ELF-1 (cell line): ENCODE results near the gene PTER.

Source experiments
- DNase-seq: peaks from one replicate; pipeline ENCODE4 v3.0.0-alpha.2; 2016; ENCODE audit warnings: low read depth, low spot score

PTER gene

GRCh38 chr10:16470747-16471146 is 33.9 kb downstream of the PTER start:
- DNase-seq = no peak

GRCh38 chr10:16472828-16473227 is 36.0 kb downstream of the PTER start:
- DNase-seq = no peak

GRCh38 chr10:16477757-16478156 is 40.9 kb downstream of the PTER start:
- DNase-seq = no peak

GRCh38 chr10:16478801-16479200 is 42.0 kb downstream of the PTER start:
- DNase-seq = no peak

- no peak for DNase-seq
Observed at GRCh38 chr10:16481052-16481728, 44.4 kb downstream of the PTER start.

- DNase-seq = no peak
Observed at GRCh38 chr10:16483241-16483917, 46.6 kb downstream of the PTER start.

GRCh38 chr10:16490511-16490910 is 53.7 kb downstream of the PTER start:
- DNase-seq = no peak

- peak; percentile 8 for DNase-seq
Observed at GRCh38 chr10:16491933-16492332, 55.1 kb downstream of the PTER start.

- DNase-seq = no peak
Observed at GRCh38 chr10:16493884-16494536, 57.2 kb downstream of the PTER start.

GRCh38 chr10:16497911-16498310 is 61.1 kb downstream of the PTER start:
- no peak for DNase-seq

- no peak for DNase-seq
Observed at GRCh38 chr10:16505161-16505560, 68.4 kb downstream of the PTER start.

- DNase-seq = no peak
Observed at GRCh38 chr10:16509996-16510395, 73.2 kb downstream of the PTER start.

- DNase-seq = no peak
Observed at GRCh38 chr10:16510843-16511242, 74.0 kb downstream of the PTER start.

GRCh38 chr10:16518822-16519221 is 82.0 kb downstream of the PTER start:
- no peak for DNase-seq

GRCh38 chr10:16519250-16519907 is 82.6 kb downstream of the PTER start:
- DNase-seq = peak; percentile 26

GRCh38 chr10:16519908-16520861 is 83.4 kb downstream of the PTER start:
- DNase-seq = peak; percentile 6

GRCh38 chr10:16520900-16521299 is 84.1 kb downstream of the PTER start:
- DNase-seq = peak; percentile 60

- peak; percentile 55 for DNase-seq
Observed at GRCh38 chr10:16521311-16522016, 84.7 kb downstream of the PTER start, which contains the start of gene C1QL3. C1QL3 (minus strand) TSS chr10:16521879; CDS start chr10:16521065, 814 bp downstream.

- peak; percentile 6 for DNase-seq
Observed at GRCh38 chr10:16527452-16527851, 90.6 kb downstream of the PTER start.

GRCh38 chr10:16529853-16530252 is 93.0 kb downstream of the PTER start:
- DNase-seq = no peak
